CD1c-positive myeloid dendritic cell (primary cell): Measurements from ENCODE around the gene LHCGR.
"Not testable (repeated sequence)": the region's sequence is repeated elsewhere in the genome, so short reads cannot be mapped to it uniquely, and the experiment has no call there.

Experiments used
- DNase-seq: peaks from one replicate; pipeline ENCODE4 v3.0.0-alpha.2; 2016; ENCODE audit errors: extremely low spot score

The LHCGR gene

GRCh38 chr2:48709096-48710034, 46.2 kb downstream of the LHCGR start:
- DNase-seq, result no peak

GRCh38 chr2:48707466-48707865, 48.1 kb downstream of the LHCGR start:
- DNase-seq, result no peak

GRCh38 chr2:48703621-48704020, 51.9 kb downstream of the LHCGR start:
- DNase-seq, result not testable (repeated sequence)

- DNase-seq, result no peak
Observed at GRCh38 chr2:48699348-48699930, 56.1 kb downstream of the LHCGR start.

- DNase-seq, result no peak
Observed at GRCh38 chr2:48696881-48697280, 58.6 kb downstream of the LHCGR start.

- no peak for DNase-seq
Observed at GRCh38 chr2:48695991-48696390, 59.5 kb downstream of the LHCGR start.

- DNase-seq, result no peak
Observed at GRCh38 chr2:48694149-48694548, 61.4 kb downstream of the LHCGR start.

GRCh38 chr2:48693645-48694044, 61.9 kb downstream of the LHCGR start:
- no peak for DNase-seq

- DNase-seq, result no peak
Observed at GRCh38 chr2:48693066-48693465, 62.5 kb downstream of the LHCGR start.

GRCh38 chr2:48691935-48692691, 63.4 kb downstream of the LHCGR start:
- DNase-seq, result no peak

- no peak for DNase-seq
Observed at GRCh38 chr2:48685126-48685525, 70.4 kb downstream of the LHCGR start.

GRCh38 chr2:48677450-48677849, 78.1 kb downstream of the LHCGR start:
- DNase-seq, result no peak

- DNase-seq, result no peak
Observed at GRCh38 chr2:48674933-48675332, 80.6 kb downstream of the LHCGR start.

- no peak for DNase-seq
Observed at GRCh38 chr2:48673581-48673980, 81.9 kb downstream of the LHCGR start.

- no peak for DNase-seq
Observed at GRCh38 chr2:48668992-48669391, 86.5 kb downstream of the LHCGR start.

GRCh38 chr2:48651158-48651790, 104.2 kb downstream of the LHCGR start:
- no peak for DNase-seq

GRCh38 chr2:48638261-48638660, 117.3 kb downstream of the LHCGR start:
- DNase-seq, result no peak
